ENCODE measurements around the gene C11orf91. TPM values are rescaled to one million over a fixed set of nuclear protein-coding genes. Genes with fewer than 3 reads are reported as not detected.
A peak's percentile ranks its signal among the peaks of the same experiment; 100 is the strongest.

Gene C11orf91
- total and polyA plus RNA-seq, 2 of the 4 experiments (the other 2 are of a cell fraction) = 0.10 TPM; not detected in 1

DNA sequence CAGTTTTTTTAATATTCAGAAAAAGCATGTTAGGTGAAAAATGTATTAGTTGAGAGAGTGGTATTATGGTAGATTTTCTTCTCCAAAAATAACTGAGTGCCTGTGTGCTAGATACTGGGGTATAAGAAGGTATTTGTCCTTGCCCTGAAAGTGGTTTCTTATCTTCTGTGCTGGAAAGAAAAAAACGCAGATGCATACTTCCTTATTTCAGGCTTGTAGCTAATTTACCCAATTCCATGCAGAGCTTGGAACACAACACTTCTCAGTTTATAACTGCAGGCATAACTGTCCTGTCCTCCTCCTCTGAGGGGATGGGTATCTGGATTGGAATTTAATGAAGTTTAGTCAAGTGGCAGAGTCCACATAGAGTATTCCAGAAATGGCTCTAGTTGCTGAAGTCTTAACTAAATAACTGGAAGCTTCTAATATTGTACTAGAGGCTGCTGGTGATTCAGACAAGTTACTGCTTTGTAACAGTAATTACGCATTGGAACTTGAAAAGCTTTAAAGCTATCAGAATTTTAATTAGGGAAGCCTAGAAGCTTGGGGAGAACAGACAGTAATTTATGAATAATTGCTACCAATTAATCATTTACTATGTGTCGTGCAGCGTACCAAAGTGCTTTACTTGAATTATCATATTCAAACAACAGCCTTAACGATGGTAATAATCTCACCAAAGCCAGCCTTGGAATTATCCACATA, 12.7 kb upstream of the C11orf91 start:
- H3K27ac ChIP-seq (ENCODE audit: insufficient read depth, low read length) = no peak overlapping the region
- no peak overlapping the region for H3K4me3 ChIP-seq (ENCODE audit: insufficient read depth, low read depth, low read length)
- H3K4me2 ChIP-seq (ENCODE audit: low read depth, low read length) = no peak overlapping the region
- no peak overlapping the region for H3K18ac ChIP-seq (ENCODE audit: low read depth, low read length)
- H2AFZ ChIP-seq (replicated peaks; ENCODE audit: low read length, poor library complexity) = no peak overlapping the region
- H2BK20ac ChIP-seq (ENCODE audit: low read depth, low read length) = no peak overlapping the region
- dilution Hi-C loops (cut with HindIII; ENCODE audit: low sequenced_read_pairs, unreplicated experiment) = no loop called here
- no peak overlapping the region for H3K14ac ChIP-seq (replicated peaks; ENCODE audit: low read depth, low read length)
- no peak overlapping the region for H4K91ac ChIP-seq (ENCODE audit: insufficient read depth, low read depth, low read length)
- peak; percentile 25 for ATAC-seq (ENCODE audit: low read depth)
- WGBS, 2 experiments (ENCODE audit: extremely low coverage in 2 of 2, insufficient read length in 1 of 2) = no CpG with 5 or more reads among the region's 5 CpGs
- no peak overlapping the region for H3K56ac ChIP-seq (ENCODE audit: extremely low read depth, insufficient read depth, low read length)
- peaks cover 40 to 76% of the 10 kb centered on the region in 2 experiments for H3K79me1 ChIP-seq (ENCODE audit: low read depth in 1 of 2, low read length in 2 of 2)
- no peak for TF ChIP-seq RAD21 (IDR thresholded peaks at IDR 0.05; ENCODE audit: low read length)
- TF ChIP-seq MAFK (IDR thresholded peaks at IDR 0.05; ENCODE audit: low read depth, low read length) = no peak
- no peak for TF ChIP-seq POLR2A (IDR thresholded peaks at IDR 0.05; ENCODE audit: low read depth, low read length)
- no peak for TF ChIP-seq CHD1 (IDR thresholded peaks at IDR 0.05; ENCODE audit: low read depth, low read length)
- TF ChIP-seq RCOR1 (IDR thresholded peaks at IDR 0.05; ENCODE audit: insufficient replicate concordance, low read length) = no peak
- no peak for TF ChIP-seq MXI1 (IDR thresholded peaks at IDR 0.05; ENCODE audit: borderline replicate concordance, low read depth, low read length)
- TF ChIP-seq, protein P1, sequence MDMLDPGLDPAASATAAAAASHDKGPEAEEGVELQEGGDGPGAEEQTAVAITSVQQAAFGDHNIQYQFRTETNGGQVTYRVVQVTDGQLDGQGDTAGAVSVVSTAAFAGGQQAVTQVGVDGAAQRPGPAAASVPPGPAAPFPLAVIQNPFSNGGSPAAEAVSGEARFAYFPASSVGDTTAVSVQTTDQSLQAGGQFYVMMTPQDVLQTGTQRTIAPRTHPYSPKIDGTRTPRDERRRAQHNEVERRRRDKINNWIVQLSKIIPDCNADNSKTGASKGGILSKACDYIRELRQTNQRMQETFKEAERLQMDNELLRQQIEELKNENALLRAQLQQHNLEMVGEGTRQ (IDR thresholded peaks at IDR 0.05; ENCODE audit: low read depth, low read length) = no peak
- TF ChIP-seq, protein P2, sequence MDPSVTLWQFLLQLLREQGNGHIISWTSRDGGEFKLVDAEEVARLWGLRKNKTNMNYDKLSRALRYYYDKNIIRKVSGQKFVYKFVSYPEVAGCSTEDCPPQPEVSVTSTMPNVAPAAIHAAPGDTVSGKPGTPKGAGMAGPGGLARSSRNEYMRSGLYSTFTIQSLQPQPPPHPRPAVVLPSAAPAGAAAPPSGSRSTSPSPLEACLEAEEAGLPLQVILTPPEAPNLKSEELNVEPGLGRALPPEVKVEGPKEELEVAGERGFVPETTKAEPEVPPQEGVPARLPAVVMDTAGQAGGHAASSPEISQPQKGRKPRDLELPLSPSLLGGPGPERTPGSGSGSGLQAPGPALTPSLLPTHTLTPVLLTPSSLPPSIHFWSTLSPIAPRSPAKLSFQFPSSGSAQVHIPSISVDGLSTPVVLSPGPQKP (IDR thresholded peaks at IDR 0.05; ENCODE audit: borderline replicate concordance, low read depth, low read length) = no peak
- TF ChIP-seq, protein P3, sequence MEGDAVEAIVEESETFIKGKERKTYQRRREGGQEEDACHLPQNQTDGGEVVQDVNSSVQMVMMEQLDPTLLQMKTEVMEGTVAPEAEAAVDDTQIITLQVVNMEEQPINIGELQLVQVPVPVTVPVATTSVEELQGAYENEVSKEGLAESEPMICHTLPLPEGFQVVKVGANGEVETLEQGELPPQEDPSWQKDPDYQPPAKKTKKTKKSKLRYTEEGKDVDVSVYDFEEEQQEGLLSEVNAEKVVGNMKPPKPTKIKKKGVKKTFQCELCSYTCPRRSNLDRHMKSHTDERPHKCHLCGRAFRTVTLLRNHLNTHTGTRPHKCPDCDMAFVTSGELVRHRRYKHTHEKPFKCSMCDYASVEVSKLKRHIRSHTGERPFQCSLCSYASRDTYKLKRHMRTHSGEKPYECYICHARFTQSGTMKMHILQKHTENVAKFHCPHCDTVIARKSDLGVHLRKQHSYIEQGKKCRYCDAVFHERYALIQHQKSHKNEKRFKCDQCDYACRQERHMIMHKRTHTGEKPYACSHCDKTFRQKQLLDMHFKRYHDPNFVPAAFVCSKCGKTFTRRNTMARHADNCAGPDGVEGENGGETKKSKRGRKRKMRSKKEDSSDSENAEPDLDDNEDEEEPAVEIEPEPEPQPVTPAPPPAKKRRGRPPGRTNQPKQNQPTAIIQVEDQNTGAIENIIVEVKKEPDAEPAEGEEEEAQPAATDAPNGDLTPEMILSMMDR (conservative IDR thresholded peaks at IDR 0.05; ENCODE audit: low read depth, low read length) = no peak
- TF ChIP-seq SMC3 (IDR thresholded peaks at IDR 0.05; ENCODE audit: low read depth, low read length) = no peak
- TF ChIP-seq RFX5 (IDR thresholded peaks at IDR 0.05; ENCODE audit: low read depth, low read length) = no peak
- no peak for TF ChIP-seq CEBPB (IDR thresholded peaks at IDR 0.05; ENCODE audit: low read depth, low read length)
- peak overlapping the region; percentile 14; the same call in 1 of the 2 replicates for H3K23ac ChIP-seq (ENCODE audit: low read depth, low read length)
- H3K4ac ChIP-seq (ENCODE audit: low read depth, low read length) = no peak overlapping the region
- no peaks in the 10 kb centered on the region for H3K9me3 ChIP-seq (ENCODE audit: control insufficient read depth, insufficient read depth, low read length)
- BruUV-seq (replicated peaks) = no TSS peak
- H4K5ac ChIP-seq (ENCODE audit: low read depth, low read length) = no peak overlapping the region
- ChIA-PET POLR2A (ENCODE audit: unreplicated experiment) (no interaction called here), CTCF (no interaction called here)
- no peaks in the 10 kb centered on the region for H3K27me3 ChIP-seq (ENCODE audit: control insufficient read depth, insufficient read depth, low read length)
- no peak overlapping the region for H2AK9ac ChIP-seq (replicated peaks; ENCODE audit: low read depth, low read length, poor library complexity)
- H3K9me1 ChIP-seq (ENCODE audit: insufficient read depth, low read length) = peaks cover 14% of the 10 kb centered on the region
- intact Hi-C loops (cut with micrococcal nuclease) = no loop called here
- peaks cover 48% of the 10 kb centered on the region for H3K36me3 ChIP-seq (ENCODE audit: control insufficient read depth, insufficient read depth, low read length)
- no peak overlapping the region for H2BK15ac ChIP-seq (ENCODE audit: low read depth, low read length)
- H3K4me1 ChIP-seq (ENCODE audit: control insufficient read depth, insufficient read depth, low read length) = peaks cover 7% of the 10 kb centered on the region
- peak overlapping the region; percentile 20 for H2BK5ac ChIP-seq (ENCODE audit: low read depth, low read length, poor library complexity, severe bottlenecking)
- DNase-seq = no peak
- no peak overlapping the region for H3K9ac ChIP-seq (ENCODE audit: low read depth, low read length)
- in situ Hi-C loops (cut with MboI; ENCODE audit: low sequenced_read_pairs) = no loop called here
- H2AK5ac ChIP-seq (ENCODE audit: low read depth, low read length) = no peak overlapping the region
- no peak overlapping the region for H2BK120ac ChIP-seq (ENCODE audit: low read depth, low read length)
- H4K8ac ChIP-seq (ENCODE audit: low read depth in 2 of 2, low read length in 2 of 2) = no peak overlapping the region
- peaks cover 42% of the 10 kb centered on the region for H4K20me1 ChIP-seq (ENCODE audit: insufficient read depth, low read length)

Measured in IMR-90 (cell line).